Nephron progenitor cell (in vitro differentiated cells): Measurements from ENCODE around the gene PDE2A.

ENCODE experiments used
- DNase-seq: peaks from one replicate; pipeline ENCODE4 v3.0.0; 2021
- H3K27ac Mint-ChIP-seq: 2 replicates; pipeline ENCODE4 v1.8.0; 2021; ENCODE audit warnings: mild to moderate bottlenecking, moderate library complexity, mixed read lengths
- H3K27me3 Mint-ChIP-seq: 2 replicates; pipeline ENCODE4 v1.8.0; 2021; ENCODE audit warnings: mild to moderate bottlenecking, low read depth, mixed read lengths; ENCODE audit not compliant: poor library complexity
- H3K36me3 Mint-ChIP-seq: 2 replicates; pipeline ENCODE4 v1.8.0; 2021; ENCODE audit warnings: low read depth, mixed read lengths
- H3K4me1 Mint-ChIP-seq: 2 replicates; pipeline ENCODE4 v1.8.0; 2021; ENCODE audit warnings: mixed read lengths
- H3K4me3 Mint-ChIP-seq: 2 replicates; pipeline ENCODE4 v1.8.0; 2021; ENCODE audit warnings: mild to moderate bottlenecking, moderate library complexity, mixed read lengths
- H3K9me3 Mint-ChIP-seq: 2 replicates; pipeline ENCODE4 v1.8.0; 2021; ENCODE audit warnings: mild to moderate bottlenecking, moderate library complexity, mixed read lengths
- TF ChIP-seq, protein P1 (sequence below): fragments of 200-600 bp; sonication (generic); IDR thresholded peaks from 2 replicates; pipeline ENCODE4 v1.5.0; 2021; ENCODE audit warnings: antibody characterized with exemption

PDE2A gene

DNA sequence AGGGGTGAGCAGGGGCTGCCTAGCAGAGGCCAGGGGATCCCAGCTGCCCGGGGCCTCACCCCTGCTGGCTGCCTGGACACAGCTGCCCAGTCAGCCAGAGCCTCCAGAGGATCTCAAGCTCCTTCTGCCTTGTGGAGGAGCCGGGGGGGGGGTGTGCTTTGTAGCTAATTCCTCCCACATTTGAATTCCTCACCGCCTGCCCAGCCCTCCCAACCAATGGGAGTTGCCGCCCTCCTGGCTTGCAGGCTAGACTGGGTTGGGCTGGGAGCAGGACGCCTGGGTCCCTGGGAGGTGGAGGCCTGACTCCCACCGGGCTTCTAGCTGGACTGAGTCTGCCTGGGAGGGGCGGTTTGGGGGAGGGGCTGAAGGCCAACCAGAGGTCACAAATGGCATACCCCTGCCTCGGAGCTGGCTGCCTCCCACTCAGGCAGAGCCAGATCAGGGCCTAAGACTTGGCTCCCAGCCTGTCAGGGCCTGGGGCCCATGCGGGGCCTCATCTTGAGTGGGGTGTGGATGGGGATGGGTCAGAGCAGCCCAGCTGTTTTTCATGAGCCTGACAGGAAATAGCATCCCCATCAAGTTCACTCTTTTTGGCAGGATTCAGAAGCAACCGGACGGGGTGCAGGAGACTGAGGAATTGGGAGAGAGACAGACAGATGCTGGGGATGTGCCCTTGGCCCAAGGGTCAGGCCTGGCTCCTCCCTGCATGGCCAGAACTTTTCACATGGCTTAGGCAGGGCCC lies 29.2 kb upstream of the PDE2A start:
- DNase-seq = peak; percentile 65
- Mint-ChIP-seq H3K9me3 (no peaks in the 10 kb centered on the region), H3K27ac (peak overlapping the region; percentile 78), H3K4me3 (peak overlapping the region; percentile 48), H3K27me3 (peaks cover 2% of the 10 kb centered on the region), H3K4me1 (peaks cover 57% of the 10 kb centered on the region), H3K36me3 (peaks cover 44% of the 10 kb centered on the region)
- TF ChIP-seq, protein P1, sequence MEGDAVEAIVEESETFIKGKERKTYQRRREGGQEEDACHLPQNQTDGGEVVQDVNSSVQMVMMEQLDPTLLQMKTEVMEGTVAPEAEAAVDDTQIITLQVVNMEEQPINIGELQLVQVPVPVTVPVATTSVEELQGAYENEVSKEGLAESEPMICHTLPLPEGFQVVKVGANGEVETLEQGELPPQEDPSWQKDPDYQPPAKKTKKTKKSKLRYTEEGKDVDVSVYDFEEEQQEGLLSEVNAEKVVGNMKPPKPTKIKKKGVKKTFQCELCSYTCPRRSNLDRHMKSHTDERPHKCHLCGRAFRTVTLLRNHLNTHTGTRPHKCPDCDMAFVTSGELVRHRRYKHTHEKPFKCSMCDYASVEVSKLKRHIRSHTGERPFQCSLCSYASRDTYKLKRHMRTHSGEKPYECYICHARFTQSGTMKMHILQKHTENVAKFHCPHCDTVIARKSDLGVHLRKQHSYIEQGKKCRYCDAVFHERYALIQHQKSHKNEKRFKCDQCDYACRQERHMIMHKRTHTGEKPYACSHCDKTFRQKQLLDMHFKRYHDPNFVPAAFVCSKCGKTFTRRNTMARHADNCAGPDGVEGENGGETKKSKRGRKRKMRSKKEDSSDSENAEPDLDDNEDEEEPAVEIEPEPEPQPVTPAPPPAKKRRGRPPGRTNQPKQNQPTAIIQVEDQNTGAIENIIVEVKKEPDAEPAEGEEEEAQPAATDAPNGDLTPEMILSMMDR = no peak

DNA sequence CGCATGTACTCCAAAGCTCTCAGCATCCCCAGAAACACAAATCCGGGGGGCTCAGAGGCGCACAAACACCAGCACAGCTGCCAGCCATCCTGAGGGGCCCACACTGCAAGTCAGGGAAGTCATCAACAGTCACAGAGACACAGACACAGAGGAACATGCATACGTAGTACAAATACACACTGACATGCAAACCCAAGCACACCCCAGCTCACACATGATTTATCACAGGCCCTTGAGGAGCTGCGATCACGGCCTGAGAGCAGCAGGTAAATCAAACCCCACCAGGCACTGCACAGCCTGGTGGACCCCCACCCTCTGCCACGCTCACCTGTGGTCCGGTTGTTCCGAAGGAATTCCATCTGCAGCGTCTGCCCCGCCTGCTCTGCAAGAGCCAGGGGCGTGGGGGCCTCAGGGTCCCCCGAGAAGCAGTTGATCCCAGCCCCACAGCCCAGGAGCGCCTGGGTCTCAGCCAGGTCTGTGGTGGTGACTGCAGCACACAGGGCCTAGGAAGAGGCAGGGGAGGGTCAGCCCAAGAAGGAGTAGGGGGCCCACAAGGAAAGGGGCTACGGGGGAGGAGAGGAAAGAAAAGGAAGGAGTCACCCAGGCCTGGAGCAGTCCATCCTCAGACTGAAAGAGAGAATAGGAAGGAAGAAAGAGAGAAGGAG lies 28.5 kb upstream of the PDE2A start:
- Mint-ChIP-seq H3K9me3 (no peaks in the 10 kb centered on the region), H3K36me3 (peaks cover 39% of the 10 kb centered on the region), H3K27ac (peak overlapping the region; percentile 91), H3K4me1 (peaks cover 57% of the 10 kb centered on the region), H3K4me3 (peak overlapping the region; percentile 57), H3K27me3 (no peaks in the 10 kb centered on the region)
- no peak for DNase-seq
- TF ChIP-seq, protein P1 = no peak

DNA sequence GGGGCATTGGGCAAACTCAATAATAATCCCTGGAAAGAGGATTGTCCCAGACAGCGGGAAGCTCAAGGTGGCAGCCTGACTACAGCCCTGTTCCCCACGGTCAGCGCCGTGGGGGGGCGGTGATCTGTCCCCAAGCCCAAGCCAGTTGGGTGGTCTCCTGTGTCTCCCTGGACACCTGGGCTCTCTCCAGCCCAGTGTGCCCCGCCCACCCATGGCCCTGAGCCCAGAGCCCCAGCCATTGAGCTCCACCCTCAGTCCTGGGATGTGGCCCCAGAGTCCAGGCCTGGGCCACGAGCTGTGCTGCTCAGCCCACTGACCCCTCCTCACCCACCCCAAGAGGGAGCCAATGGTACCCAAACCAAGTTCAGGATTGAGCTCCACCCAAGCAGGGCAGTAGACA lies 27.9 kb upstream of the PDE2A start:
- Mint-ChIP-seq H3K4me1 (peaks cover 51% of the 10 kb centered on the region), H3K27me3 (no peaks in the 10 kb centered on the region), H3K9me3 (no peaks in the 10 kb centered on the region), H3K36me3 (peaks cover 34% of the 10 kb centered on the region), H3K27ac (peak overlapping the region; percentile 91), H3K4me3 (peak overlapping the region; percentile 57)
- no peak for DNase-seq
- TF ChIP-seq, protein P1 = no peak

DNA sequence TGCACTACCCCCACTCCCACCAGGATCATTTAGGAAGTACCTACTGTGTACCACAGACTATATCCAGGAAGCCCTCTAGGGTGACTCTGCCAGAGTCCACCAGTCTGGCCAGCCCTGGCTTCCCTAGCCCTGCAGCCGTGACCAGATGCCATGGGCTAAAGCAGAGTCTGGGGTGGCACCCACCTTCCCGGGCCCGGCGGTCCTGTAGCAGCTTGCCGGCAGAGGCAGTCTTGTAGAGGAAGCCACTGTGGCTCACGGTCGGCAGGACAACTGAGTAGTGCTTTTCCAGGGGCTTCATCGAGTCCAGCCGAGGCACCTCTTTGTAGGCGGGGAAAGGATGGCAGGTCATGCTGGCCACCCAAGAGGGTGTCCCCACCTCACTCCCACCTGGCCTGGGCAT lies 27.2 kb upstream of the PDE2A start:
- TF ChIP-seq, protein P1 = no peak
- Mint-ChIP-seq H3K4me3 (no peak overlapping the region), H3K27ac (peak overlapping the region; percentile 49), H3K36me3 (peaks cover 29% of the 10 kb centered on the region), H3K9me3 (no peaks in the 10 kb centered on the region), H3K4me1 (peaks cover 45% of the 10 kb centered on the region), H3K27me3 (no peaks in the 10 kb centered on the region)
- no peak for DNase-seq

DNA sequence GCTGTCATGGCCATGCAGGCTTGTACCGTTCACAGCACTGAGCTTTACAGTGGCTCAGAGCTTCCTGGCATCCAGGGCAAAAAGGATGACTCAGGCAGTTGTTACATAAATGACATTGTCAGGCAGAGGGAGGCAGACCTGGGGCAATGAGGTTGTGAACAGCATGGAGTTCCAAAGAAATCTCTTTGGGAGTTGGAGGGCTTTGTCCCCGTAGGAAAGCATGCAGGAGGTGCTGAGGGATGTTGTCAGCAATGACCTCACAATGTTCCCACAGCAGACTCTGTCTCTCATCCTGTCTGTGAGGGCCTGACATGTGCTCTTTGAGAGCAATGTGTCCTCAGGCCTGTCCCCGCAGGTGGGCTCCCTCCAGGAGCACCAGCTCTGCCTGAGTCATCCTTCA lies 25.9 kb upstream of the PDE2A start:
- H3K27ac Mint-ChIP-seq = no peak overlapping the region
- H3K4me3 Mint-ChIP-seq = no peak overlapping the region
- H3K36me3 Mint-ChIP-seq = peaks cover 30% of the 10 kb centered on the region
- H3K4me1 Mint-ChIP-seq = peaks cover 32% of the 10 kb centered on the region
- H3K27me3 Mint-ChIP-seq = no peaks in the 10 kb centered on the region
- DNase-seq = no peak
- H3K9me3 Mint-ChIP-seq = no peaks in the 10 kb centered on the region
- TF ChIP-seq, protein P1 = no peak
